Left ventricle myocardium superior (tissue), 1 donor: ENCODE data around the gene MTFR1L. TPM values are rescaled to one million over a fixed set of nuclear protein-coding genes. Genes with fewer than 3 reads are reported as not detected.

ENCODE experiments used
- ATAC-seq: fragments of 200-7000 bp; cut with Tn5 transposase; one replicate; pipeline ENCODE4 v1.9.1; 2020; ENCODE audit warnings: mild to moderate bottlenecking, moderate library complexity
- DNase-seq: peaks from one replicate; pipeline ENCODE4 v3.0.0-alpha.2; 2020
- intact Hi-C: fragments of 100-400 bp; cut with micrococcal nuclease; formaldehyde crosslinking; loops from one replicate; pipeline ENCODE4 v1.11.0; 2022
- total RNA-seq: library from RNA; stranded (reverse); fragmentation: NEBNext Ultra II Directional; extraction: Animal tissue kit (Norgen Biotek cat#: 25700); gene quantifications from one replicate; pipeline ENCODE4 v1.2.1, GENCODE V29; 2021
- donor health status: DM: no; HTN: yes; CAD: no; lungs with severe emphysema.

Gene MTFR1L
- total RNA-seq, 1 donor from 2014 or later, result 227 TPM

GRCh38 chr1:25871086-25871703 lies 51.4 kb downstream of the MTFR1L start:
- intact Hi-C loops, result no loop called here
- ATAC-seq (no peak), DNase-seq (no peak)

GRCh38 chr1:25871704-25872494 lies 52.1 kb downstream of the MTFR1L start:
- intact Hi-C loops, result no loop called here
- ATAC-seq (no peak), DNase-seq (no peak)

DNA sequence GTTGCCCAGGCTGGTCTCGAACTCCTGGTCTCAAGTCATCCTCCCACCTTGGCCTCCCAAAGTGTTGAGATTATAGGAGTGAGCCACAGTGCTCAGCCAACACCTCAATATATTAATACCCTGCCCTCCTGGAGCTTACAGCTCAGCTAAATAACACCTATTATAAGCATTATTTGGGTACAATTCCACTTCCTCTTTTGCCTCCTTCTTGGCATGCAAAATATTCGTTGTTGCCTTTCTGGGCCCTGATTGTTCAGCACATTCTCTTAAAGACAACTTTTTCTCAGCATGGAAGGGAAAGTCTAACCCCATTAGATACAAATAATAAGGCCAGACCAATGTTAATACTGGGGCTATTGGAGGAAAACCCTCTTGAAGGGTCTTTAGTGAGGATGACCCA lies 53.0 kb downstream of the MTFR1L start:
- no peak for ATAC-seq
- intact Hi-C loops, result no loop called here
- DNase-seq, result no peak

DNA sequence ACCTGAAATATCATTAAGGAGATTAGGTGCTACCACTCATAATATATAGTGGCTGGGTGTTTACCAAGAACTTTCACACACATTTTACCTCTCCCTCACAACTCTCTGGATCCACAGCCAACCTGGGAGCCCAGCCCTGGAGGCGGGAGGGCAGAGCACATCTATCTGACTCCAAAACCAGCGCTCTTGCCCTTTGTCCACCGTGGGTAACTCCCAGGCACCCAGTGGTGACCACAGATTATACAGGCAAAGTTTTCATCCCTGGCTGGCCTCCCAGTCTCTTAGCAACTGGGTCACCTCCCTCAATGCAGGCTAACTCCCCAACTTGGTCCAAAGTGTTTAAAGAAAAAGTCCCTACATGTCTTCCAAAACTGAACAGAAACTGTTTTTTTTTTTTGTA lies 53.4 kb downstream of the MTFR1L start:
- DNase-seq (no peak), ATAC-seq (no peak)
- intact Hi-C loops, result no loop called here

DNA sequence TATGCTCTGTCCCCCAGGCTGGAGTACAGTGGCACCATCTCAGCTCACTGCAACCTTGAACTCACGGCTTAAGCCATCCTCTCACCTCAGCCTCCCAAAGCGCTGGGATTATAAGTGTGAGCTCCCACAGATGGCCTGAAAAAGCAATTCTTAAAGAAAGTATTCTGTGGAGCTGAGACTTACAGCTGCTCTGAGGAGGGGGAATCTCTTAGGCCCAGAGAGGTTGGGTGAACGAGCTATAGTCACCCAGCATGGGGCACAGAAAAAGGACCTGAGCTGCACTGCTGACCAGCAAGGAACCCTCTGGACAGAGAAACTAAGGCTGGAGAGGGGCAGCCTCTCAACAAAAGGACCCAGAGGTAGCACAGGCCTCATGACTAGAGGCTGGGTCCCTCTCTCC lies 54.5 kb downstream of the MTFR1L start:
- ATAC-seq, result no peak
- DNase-seq, result no peak
- intact Hi-C loops, result no loop called here

DNA sequence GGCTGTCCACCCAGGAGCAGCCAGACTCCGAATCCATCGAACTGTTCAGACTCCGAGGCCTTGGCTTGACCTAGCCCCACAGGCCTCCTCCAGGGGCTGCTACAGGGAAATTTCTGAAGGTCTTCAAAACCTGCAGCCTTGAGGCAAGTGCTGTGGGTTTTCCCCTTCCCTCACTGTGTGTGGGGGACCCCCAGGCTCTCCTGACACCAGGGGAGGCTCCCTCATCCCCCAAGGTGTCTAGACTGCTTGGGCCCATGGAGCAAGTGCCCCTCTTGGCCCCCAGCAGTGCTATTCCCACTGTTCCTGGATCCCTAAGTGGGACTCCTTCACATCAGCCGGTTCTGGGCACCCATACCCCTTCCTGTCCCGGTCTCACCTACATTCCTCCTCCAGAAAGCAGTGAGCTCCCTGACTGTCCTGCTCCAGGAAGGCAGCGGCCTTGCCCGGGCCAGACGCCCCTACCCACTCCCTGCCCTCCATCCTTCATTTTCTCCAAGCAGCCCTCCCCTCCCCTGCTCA lies 54.9 kb downstream of the MTFR1L start:
- ATAC-seq, result no peak

GRCh38 chr1:25875154-25875855 lies 55.6 kb downstream of the MTFR1L start, which contains the start of gene PAQR7:
TSS of gene PAQR7 (minus strand) at chr1:25875708. CDS start at chr1:25863839, 11,869 bp downstream.
- ATAC-seq (peak; percentile 92), DNase-seq (peak; percentile 87)
- intact Hi-C loops, result no loop called here

More for the DNA sequence above, 54.9 kb downstream of the MTFR1L start:
- DNase-seq, result no peak
- intact Hi-C loops, result no loop called here

DNA sequence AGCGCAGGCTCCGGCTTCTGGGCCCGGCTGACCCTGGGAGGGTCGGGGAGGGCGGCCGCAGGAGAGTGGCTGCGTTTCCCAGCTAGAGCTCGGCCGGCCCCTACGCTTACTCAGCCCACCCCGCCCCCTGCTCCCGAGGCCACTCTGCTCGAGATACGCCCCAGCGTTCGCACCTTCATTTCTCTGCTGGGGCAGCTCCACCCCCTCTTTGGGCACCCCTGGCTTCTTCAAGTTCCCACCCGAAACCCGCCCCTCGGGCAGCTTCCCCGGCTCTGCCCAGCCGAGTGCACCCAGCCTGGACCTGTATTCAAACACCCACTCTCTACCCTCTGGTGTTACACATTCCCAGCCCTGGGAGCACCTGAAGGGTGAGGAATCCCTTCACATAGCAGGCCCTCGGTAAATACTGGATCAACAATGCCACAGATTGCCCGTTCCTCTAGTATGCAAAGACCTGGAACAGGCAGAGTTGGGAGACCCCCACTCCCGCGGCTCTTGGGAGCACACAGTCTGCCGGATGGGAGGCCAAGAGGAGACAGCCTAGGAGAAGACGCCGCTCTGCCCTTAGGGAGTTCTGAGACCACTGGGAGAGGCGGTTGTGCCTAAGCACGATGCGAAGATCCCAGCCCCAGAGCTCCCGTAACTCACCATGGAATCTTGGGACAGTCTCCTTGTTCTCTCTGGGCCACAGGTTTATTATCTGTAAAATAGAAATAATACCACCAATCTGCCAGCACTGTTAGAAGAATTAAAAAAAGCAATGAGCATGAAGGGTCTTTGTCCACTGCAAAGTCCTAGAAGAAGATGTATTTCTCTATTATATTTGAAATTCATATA lies 56.3 kb downstream of the MTFR1L start:
- DNase-seq (no peak), ATAC-seq (peak; percentile 64)
- intact Hi-C loops, result no loop called here

- intact Hi-C loops, result no loop called here
- no peak for DNase-seq
- ATAC-seq, result no peak
Measured at GRCh38 chr1:25876693-25877077, 56.9 kb downstream of the MTFR1L start.

GRCh38 chr1:25877155-25877554 lies 57.4 kb downstream of the MTFR1L start:
- intact Hi-C loops, result no loop called here
- ATAC-seq, result no peak
- no peak for DNase-seq

DNA sequence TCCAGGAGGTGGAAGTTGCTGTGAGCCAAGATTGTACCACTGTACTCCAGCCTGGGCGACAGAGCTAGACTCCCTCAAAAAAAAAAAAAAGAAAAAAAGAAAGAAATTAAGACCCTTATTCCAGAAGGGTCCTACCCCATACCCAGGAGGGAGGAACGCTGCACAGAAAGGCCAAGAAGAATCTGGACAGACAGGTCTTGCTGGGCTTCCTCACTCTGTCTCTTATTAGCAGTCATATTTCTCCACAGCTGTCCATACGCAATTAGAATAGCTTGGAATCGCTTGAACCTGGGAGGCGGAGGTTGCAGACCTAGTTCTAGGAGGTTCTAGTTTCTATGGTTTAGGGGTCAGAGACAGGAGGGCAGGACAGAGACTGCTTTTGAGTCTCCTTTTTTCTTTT lies 58.9 kb downstream of the MTFR1L start:
- no peak for DNase-seq
- intact Hi-C loops, result no loop called here
- ATAC-seq, result no peak

DNA sequence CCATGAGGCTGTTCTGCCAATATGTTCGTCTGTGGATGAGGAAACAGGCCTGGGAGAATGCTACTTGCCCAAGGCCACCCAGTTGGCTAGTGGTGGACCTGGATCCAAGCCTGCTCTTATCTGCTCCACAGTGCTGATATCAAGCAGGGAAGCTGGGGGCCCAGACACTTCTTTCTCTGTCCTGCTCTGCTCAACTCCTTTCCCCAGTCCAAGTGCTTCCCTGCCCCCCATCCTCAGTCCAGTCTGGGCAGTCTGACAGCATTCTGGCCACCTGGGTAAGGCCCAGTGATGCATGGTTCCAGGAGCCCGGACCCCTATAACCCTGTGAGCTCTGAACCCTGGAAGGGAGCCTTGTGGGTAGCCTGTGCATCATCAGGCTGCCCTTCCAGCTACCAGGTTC lies 59.9 kb downstream of the MTFR1L start:
- intact Hi-C loops, result no loop called here
- DNase-seq, result no peak
- ATAC-seq, result no peak

- intact Hi-C loops, result no loop called here
- no peak for DNase-seq
- no peak for ATAC-seq
Measured at GRCh38 chr1:25880518-25880917, 60.8 kb downstream of the MTFR1L start.

GRCh38 chr1:25881266-25881665 lies 61.5 kb downstream of the MTFR1L start:
- intact Hi-C loops, result no loop called here
- no peak for ATAC-seq
- DNase-seq, result no peak

Other genes starting within 250 kb of the MTFR1L start
- gene MAN1C1, start 203.2 kb upstream of the MTFR1L start, total RNA-seq, result 17.9 TPM
- gene SELENON, start 19.8 kb upstream of the MTFR1L start, total RNA-seq, result 46.3 TPM
- not detected for gene AUNIP, start 39.5 kb downstream of the MTFR1L start, total RNA-seq
- gene PAQR7, start 55.8 kb downstream of the MTFR1L start, total RNA-seq, result 2.0 TPM
- 21.4 TPM for gene STMN1, start 86.5 kb downstream of the MTFR1L start, total RNA-seq
- 9.8 TPM for gene PAFAH2, start 178.1 kb downstream of the MTFR1L start, total RNA-seq
- 15.8 TPM for gene EXTL1, start 201.8 kb downstream of the MTFR1L start, total RNA-seq
- 6.4 TPM for gene SLC30A2, start 226.2 kb downstream of the MTFR1L start, total RNA-seq
- gene TRIM63, start 247.7 kb downstream of the MTFR1L start, total RNA-seq, result 207 TPM